Measurements from ENCODE around the gene BNIP2.
A peak's percentile ranks its signal among the peaks of the same experiment; 100 is the strongest.
"Not testable (repeated sequence)": the region's sequence is repeated elsewhere in the genome, so short reads cannot be mapped to it uniquely, and the experiment has no call there.

BNIP2 gene, protein sequence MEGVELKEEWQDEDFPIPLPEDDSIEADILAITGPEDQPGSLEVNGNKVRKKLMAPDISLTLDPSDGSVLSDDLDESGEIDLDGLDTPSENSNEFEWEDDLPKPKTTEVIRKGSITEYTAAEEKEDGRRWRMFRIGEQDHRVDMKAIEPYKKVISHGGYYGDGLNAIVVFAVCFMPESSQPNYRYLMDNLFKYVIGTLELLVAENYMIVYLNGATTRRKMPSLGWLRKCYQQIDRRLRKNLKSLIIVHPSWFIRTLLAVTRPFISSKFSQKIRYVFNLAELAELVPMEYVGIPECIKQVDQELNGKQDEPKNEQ

DNA sequence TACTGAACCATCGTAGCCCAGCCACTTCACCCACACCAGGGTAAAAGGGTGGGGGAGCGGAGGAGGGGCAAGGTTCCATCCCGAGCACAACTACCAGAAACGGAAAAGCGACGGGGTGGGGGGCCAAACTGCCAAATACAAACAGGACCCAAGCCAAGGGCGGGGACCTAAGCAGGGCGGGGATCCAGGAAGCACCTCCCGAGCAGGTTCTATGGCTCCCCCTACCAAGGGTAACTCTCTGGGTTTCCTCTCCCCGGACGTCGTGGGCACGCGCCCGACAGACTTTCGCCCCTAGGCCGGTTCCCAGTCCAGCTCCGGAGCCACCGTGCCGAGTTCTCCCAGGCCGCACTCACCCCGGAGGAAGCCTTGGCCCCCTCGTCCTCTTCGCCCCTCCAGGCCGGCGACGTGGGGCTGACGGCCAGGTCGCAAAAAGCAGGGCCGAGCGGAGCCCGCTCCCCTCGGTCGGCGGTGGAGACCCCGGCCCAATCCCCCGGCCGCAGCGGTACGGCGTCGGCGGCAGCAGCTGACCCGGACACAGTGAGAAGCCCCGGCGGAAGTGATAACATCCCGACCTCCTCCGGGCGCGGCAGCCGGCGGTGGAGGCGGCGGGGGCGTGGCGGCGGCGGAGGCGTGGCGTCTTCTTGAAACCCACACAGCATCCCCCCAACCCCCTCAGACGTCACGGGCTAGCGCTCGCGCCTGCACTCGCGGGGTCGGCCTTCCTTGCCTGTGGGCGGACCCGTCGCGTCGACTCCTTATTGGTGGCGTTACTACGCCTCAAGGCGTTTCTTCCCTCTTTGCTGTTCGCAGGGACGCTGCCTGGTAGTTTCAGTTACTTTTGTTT, at the start of gene BNIP2:
Gene BNIP2, minus strand, starts transcription at position 539 of the 844 bp plus-strand sequence. CDS start 6,863 bp downstream, outside the sequence.
- peak; percentile 99 for DNase-seq

DNA sequence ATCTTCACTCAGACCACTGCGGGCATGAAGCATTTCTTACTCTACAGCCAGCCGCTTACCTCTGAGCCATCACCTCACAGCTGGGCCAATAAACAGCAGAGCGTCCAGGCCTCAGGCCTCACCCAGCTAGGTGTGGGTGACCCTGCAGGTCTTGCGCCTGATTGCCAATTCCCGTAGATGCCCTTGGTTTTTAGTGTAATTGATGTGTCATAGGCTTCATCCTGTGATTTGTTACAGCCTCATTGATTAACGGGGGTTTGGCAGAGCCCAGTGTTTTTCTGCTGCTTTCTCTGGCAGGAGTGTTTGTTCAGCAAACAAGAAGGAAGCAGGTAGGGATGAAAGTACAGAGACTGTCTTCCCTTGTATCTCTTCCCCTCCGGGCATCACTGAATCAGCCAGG, 49.6 kb upstream of the BNIP2 start:
- DNase-seq: no peak

DNA sequence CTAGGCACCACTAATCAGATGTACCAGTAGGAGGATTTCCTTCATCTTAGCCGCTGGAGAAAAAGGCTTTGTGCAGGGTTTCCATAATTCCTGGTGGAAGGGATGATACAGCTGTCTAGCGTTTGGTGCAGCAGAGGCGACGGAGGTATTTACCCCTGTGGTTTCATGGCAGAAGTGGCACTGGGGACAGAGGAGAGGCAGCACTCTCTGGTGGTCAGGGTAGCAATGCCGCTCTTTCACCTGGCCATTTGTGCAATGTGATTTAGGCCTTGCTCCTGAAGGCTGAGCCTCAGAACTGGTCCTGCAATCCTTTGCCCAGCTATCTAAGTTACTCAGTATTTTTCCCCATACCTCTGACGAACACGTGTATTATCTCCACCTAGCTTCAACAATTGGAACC, 47.1 kb upstream of the BNIP2 start:
- no peak for DNase-seq

DNA sequence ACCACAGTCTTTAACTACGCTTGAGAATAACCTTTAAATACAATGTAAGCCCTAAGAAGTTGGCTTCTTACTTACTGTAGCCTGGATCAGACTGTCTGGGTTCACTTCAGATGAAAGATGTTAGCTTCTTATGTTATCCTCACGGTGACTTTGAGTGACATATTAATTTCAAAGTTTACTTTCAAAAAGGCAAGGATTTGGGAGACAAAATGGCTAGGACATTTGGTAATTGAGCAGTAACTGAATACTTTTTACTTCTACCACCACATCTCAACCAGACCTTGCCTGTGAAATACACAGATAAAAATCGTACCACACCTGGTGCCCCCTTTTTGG, 36.0 kb upstream of the BNIP2 start:
- DNase-seq: no peak

DNA sequence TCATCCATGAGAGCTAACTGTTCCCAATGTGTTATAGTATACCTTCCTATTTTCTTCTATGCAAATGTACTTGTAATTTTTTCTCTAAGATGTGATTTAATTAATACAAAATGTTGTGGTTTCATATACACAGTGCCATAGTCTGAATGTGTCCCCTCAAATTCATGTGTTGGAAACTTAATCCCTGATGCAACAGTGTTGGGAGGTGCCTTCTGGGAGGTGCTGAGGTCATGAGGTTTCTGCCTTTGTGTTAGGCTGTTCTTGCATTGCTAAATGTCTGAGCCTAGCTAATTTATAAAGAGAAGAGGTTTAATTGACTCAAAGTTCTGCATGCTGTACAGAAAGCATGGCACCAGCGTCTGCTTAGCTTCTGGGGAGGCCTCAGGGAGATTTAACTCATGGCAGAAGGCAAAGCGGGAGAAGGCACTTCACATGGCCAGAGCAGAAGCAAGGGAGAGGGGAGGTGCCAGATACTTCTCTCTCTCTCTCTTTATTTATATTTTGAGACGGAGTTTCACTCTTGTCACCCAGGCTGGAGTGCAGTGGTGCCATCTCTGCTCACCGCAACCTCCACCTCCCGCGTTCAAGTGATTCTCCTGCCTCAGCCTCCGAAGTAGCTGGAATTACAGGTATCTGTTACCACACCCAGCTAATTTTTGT, 34.7 kb upstream of the BNIP2 start:
- DNase-seq: no peak

DNA sequence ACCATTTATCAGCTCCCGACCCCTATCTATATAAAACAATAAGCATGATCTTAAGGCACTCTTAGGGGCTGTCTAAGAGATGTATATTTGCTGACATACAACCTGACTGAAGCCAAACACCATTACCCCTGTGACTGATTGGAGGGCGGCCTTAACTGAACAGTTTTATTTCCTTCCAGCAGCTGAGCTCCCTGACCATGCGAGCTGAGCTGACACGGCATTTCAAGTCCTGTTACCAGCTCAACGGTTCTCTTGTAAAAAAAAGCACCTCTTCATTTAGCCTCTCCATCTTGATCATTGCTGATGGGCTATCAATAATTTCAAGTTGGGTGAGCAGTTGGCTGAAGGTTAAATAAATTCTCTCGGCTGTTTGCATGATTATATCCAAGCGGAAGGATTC, 33.4 kb upstream of the BNIP2 start:
- DNase-seq: no peak

DNA sequence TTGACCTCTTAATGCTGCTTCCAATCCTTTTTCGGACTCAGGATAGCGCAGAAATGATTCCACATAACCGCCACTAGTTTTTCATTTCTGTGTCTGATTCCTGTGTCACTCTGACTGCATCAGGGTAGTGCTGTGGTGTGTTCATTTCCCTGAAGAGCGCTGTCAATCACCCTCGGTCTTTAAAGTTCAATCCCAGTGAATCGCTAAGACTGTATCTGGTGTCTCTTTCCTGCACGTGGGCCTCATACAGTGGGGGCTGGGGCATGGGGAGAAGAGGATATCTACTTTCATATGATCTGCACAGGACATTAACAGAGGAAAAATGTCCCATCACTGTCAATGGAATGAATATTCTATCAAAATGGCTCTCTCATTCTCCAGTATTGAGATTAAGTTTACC, 32.9 kb upstream of the BNIP2 start:
- no peak for DNase-seq

DNA sequence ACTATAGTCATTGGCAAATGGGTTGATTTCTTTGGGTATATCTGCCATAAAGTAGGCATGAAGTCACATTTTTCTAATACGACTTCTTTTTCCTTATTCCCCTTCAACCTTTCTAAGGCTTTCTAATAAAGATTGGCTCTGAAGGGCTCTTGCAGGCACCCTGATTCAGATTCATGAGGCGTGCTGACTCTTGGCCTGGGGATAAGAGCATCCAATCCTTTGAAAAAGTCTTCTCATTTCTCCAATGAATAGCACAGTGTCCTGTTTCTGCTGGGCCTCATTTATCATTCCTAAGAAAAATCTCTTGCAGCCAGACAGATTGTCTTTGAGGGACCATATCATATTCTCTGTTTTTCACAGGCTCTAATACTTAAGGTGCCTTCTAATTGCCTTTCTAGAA, 32.3 kb upstream of the BNIP2 start:
- no peak for DNase-seq

DNA sequence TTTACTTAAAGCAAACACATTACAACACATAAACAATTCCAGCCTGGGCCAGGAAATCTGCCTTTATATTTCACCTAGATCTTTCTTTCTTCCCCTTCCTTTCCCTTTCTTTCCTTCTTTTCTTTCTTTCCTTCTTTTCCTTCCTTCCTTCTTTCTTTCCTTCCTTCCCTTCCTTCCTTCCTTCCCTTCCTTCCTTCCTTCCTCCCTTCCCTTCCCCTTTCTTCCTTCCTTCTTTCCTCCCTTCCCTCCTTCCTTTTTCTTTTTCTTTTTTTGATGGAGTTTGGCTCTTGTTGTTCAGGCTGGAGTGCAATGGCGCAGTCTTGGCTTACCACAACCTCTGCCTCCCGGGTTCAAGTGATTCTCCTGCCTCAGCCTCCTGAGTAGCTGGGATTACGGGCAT, 24.1 kb upstream of the BNIP2 start:
- DNase-seq: no peak

DNA sequence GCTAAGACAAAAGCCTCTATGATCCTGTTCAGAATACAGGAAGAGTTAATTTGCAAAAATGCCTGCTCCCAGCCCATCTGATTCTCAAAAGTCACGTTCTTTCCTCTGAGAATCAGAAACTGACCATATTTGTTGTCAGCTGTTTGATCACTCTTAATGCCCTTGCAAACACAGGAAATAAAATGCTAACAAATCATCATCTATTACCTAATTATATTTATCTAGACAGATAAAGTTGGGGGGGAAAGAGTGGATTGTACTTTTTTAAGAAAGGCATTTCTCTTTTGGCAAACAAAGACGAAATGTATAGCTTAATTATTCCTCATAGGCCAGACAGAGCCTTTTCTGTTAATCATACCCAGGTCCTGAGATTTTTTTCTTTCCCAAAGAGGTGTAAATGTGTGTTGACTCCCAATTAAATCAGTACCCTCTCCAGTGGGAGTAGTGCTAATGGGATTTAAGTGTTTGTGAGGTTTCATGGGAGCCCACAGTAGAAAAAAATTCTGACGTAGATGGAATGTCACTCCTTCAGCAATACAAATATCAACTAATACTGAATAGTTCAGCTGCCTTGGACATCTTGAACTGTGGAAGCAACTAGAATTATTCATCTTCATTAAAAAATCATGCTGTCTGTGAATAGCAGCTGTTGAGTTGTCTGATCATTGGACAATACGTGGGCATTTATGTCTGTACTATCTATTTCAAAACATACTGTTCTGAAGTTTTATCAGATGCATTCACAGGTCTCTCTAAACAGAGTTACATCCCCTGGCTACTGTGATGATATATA, 22.5 kb upstream of the BNIP2 start:
- DNase-seq: no peak

DNA sequence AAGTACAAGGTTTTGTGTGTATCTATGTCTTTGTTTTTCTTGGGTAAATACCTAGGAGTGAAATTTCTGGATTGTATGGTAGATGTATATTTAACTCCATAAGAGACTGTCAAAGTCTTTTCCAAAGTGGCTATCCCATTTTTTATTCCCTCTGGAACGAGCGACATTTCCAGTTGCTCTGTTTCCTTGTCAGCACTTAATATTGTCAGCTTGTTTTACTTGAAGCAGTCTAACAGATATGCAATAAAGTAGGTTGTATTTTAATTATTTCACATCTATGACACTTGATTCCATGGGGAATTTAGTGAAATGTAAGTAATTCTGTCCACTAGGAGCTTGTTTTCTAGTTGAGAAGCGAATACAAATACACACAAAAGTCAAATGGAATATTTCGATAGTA, 18.5 kb upstream of the BNIP2 start:
- DNase-seq: no peak

DNA sequence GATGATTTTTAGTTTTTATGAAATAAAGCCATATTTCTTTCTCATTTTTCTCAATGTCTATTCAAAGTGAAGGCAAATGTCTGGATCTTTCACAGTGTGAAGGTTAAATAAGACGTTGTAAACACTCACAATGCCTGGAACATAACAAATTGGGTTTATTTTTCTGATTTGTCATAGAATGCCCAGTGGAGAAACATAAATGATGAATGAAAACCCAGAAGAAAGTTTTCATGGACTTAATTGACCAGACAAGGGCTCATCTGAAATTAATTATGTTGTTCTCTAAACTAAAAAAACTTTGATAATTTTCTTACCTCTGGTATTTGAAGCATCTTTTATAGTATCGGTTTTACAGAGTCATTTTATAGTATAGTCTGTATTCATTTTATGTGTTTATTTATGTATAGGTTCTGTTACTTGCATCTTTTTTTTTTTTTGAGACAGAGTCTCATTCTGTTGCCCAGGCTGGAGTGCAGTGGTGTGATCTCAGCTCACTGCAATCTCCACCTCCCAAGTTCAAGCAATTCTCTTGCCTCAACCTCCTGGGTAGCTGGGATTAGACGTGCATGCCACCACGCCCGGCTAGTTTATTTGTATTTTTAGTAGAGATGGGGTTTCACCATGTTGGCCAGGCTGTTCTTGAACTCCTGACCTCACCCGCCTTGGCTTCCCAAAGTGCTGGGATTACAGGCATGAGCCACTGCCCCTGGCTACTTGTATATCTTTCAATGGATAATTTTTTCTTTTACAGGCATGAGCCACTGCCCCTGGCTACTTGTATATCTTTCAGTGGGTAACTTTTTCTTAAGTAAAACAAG, 15.1 kb upstream of the BNIP2 start:
- no peak for DNase-seq

DNA sequence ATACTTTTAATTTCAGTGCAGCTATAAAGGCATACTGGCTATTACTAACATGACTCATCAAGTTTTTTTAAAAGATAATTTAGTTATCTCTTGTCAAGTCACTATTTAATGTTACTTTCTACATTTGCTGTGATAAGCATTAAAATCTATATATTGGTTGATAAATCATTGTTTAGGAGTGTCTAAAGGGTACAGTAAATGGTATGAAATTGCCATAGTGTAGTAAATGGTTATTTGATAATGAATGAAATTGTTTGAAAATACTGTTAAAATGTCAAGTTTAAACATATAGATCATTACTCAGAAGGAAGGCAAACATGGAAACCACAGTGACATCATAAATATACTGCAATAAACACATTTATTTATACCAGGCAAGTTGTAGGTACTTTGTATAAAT, 13.2 kb upstream of the BNIP2 start:
- DNase-seq: no peak

DNA sequence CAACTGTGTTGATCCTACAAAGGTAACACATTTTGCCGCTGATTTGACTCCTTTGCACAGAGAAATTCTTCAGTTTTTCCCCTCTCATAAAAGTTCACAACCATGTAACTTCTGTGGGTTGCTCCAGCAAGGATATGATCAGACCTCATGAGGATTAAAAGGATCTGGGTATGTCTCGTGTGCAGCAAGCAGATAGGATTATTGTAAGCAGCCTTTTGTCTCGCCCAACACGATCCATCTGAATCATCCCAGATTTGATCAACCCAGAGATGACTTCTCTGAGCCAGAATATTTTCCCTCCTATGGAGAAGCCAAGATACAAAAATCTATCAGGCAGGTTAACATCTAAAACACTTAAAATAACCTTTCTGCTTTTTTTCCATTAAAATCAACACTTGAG, 12.8 kb upstream of the BNIP2 start:
- DNase-seq: no peak

DNA sequence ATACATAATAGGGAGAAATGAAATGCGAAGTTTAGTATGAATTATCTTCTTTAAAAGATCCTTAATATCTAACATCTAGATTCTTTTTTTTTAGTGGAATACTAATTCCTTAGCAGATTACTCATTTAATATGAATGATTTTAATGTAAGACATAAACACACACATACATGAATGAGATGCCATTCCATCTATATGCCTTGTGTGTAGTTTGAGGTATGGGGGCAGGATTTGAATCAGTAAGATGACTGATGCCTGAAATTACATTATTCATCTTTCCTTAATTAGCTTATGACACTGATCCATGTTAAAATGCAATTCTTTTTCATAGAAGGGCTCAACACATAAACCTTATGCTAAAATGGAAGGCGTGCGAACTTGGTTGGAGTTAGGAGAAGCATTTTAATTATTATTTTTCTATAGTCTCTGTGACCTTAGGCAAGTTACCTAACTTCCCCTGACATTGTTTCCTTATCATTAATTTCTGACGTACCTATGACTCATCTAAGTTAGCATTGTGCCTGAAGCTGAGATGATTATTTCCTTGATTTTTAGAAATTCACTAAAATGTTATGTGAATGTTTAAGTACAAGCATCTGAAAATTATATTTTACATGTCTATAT, 10.8 kb upstream of the BNIP2 start:
- no peak for DNase-seq

DNA sequence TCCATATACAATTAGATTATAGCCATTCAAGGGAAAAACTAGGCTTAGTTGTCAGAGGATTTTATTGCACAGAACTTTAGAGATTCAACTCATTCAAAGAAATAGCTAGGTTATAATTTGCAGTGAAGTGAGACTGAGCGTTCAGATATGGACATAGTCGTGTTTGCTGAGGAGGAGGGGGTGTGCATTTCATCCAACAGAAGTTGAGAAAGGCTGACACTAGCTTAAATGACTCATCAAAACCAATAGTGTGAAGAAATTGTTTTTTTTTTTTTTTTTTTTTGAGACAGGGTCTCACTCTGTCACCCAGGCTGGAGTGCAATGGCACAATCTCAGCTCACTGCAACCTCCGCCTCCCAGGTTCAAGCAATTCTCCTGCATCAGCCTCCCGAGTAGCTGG, 8.9 kb upstream of the BNIP2 start:
- not testable (repeated sequence) for DNase-seq

DNA sequence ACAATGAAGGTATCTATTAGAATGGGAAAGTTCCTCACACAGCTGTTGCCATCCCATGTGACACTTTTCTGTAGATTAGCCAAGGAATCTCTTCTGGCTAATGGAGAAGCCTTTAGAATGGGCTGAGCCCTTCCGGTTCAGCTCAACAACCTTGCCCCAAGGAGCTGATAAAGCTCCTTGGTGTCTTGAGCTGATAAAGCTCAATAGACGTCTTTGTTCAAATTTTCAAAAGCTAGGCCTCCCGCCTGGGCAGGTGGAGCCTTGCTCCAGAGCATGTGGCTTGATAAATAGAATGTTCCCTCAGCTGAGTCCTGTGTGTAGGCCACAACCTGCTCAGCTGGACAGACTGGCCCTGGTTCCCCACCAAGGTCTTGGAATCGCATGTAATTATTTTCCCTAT, 7.2 kb upstream of the BNIP2 start:
- DNase-seq: no peak

DNA sequence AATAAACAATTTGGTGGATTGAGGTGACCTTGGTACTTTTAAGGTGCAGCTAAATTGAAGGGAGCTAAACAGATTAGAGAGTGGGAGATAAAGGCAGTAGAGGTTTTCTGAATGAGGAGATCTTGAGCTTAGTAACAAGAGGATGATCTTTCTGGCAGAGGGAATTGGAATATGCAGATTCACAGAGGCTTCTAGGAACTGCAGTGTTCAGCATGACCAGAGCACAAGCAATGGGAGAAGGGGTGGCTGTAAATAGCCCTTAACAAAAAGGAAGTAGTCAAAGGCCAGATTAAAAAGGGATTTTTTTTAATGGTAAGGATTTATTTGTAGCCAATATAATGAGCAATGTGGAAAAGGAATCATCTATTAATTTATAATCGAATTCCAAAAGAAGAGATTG, 5.7 kb upstream of the BNIP2 start:
- DNase-seq: no peak

DNA sequence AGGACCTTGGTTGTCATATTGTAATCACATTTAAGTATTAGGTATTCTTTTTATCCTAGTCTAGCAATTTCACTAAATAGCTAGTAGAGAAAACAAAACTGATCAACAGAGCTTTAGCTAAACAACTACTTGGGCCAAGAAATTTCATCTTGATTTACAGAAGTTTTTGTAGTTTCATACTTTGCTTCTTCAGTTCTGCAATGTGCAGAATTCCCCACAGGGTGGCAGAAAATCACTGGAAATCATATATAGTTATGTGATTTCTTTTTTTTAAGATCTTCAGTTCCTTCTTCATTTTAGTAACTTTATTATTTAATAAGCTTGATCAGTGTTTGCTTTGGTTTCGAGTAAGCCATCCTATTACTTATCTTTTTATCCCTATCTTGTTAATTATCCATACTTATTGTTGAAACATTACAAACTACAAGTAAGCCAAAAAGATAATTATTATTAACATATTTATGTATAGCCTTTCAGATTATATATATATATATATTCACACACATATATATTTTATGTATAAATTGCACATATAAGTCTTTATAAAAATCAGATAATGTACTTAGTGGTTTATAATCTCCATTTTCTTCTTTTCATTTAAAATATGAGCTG, 2.2 kb upstream of the BNIP2 start:
- no peak for DNase-seq

DNA sequence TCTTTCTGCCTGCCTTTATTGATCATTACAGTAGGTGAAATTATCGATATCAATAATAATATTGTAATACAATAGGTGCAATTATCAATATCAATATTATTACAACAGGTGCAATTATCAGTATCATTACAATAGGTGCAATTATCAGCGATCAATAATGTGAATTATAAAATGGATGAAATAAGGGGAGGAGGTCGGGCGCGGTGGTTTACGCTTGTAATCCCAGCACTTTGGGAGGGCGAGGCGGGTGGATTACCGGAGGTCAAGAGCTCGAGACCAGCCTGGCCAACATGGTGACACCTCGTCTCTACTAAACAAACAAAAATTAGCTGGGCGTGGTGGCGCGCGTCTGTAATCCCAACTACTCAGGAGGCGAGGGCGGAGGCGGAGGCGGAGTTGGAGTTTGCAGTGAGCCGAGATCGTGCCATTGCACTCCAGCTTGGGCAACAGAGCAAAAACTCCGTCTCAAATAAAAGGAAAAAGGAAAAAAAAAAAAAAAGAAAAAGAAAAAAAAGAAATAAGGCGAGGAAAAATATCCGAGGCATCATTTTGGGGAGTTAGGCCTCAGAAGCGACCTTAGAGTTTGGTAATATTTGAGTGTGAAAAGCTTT, 611 bp upstream of the BNIP2 start:
- peak; percentile 77 for DNase-seq

DNA sequence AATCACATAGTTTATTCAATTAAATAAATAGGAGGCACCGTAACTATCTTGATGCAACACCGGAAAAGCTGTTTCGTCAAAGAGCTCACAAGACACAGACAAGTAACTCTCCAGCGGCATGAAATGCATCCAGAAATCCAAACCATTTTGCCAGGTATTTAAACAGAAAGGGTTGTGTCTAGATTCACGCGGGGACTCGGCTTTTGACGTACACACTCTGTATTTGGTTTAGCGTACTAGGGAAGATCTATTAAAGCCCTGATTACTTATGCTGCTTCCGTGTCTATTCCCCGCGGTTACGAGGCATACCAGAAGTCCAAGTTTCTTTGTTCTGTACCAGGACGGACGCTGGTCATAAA, 718 bp downstream of the BNIP2 start:
- peak; percentile 11 for DNase-seq

Measured in CD4-positive, alpha-beta T cell treated with Interferon gamma for 1 hour (primary cell).